Lung (tissue), 12 donors: Measurements from ENCODE around the gene FATE1. TPM values are rescaled to one million over a fixed set of nuclear protein-coding genes. Genes with fewer than 3 reads are reported as not detected.

Experiments used
- ATAC-seq: fragments of 200-7000 bp; cut with Tn5 transposase; one replicate; pipeline ENCODE4 v1.9.1; 2020; ENCODE audit warnings: moderate number of reproducible peaks; ENCODE audit not compliant: insufficient read depth, low FRiP score
- DNase-seq, 3 donors: peaks; one replicate each; pipeline ENCODE4 v3.0.0-alpha.2; 2013 to 2017
- H3K27ac ChIP-seq, 2 donors: one replicate each; pipeline ENCODE4 v1.5.1; 2013; ENCODE audit warnings: mild to moderate bottlenecking in 2 of 2, moderate library complexity in 2 of 2, control low read depth in 1 of 2, inconsistent platforms in 1 of 2, low read depth in 1 of 2, low read length in 1 of 2
- H3K27me3 ChIP-seq, 3 donors: one replicate each; pipeline ENCODE4 v1.5.1; 2013; ENCODE audit warnings: low read length in 2 of 3; ENCODE audit not compliant: control insufficient read depth in 3 of 3, insufficient read depth in 3 of 3
- H3K36me3 ChIP-seq, 4 donors: one replicate each; pipeline ENCODE4 v1.5.1; 2013; ENCODE audit warnings: low read length in 4 of 4, mild to moderate bottlenecking in 1 of 4, moderate library complexity in 1 of 4; ENCODE audit not compliant: control insufficient read depth in 4 of 4, insufficient read depth in 4 of 4
- H3K4me1 ChIP-seq, 5 donors: one replicate each; pipeline ENCODE4 v1.5.1; 2013; ENCODE audit warnings: low read length in 5 of 5, mild to moderate bottlenecking in 2 of 5, moderate library complexity in 1 of 5; ENCODE audit not compliant: control insufficient read depth in 5 of 5, insufficient read depth in 5 of 5
- H3K4me3 ChIP-seq: one replicate; pipeline ENCODE4 v1.5.1; 2013; ENCODE audit warnings: mild to moderate bottlenecking, control low read depth, moderate library complexity
- H3K9ac ChIP-seq, 2 donors: one replicate each; pipeline ENCODE4 v1.5.1; 2013; ENCODE audit warnings: low read length in 2 of 2, control low read depth in 1 of 2; ENCODE audit not compliant: insufficient read depth in 1 of 2
- H3K9me3 ChIP-seq, 4 donors: one replicate each; pipeline ENCODE4 v1.5.1; 2013; ENCODE audit warnings: low read length in 3 of 4, mild to moderate bottlenecking in 1 of 4, moderate library complexity in 1 of 4; ENCODE audit not compliant: control insufficient read depth in 4 of 4, insufficient read depth in 3 of 4
- CTCF ChIP-seq: IDR thresholded peaks from 2 replicates; pipeline ENCODE4 v1.5.1; 2012; ENCODE audit warnings: mild to moderate bottlenecking; ENCODE audit errors: control extremely low read depth, extremely low read depth
- WGBS, 2 donors: extraction: QIAGEN DNeasy Blood & Tissue Kit; methylation state at CpG; one replicate each; pipeline ENCODE4 v1.1.7; 2013; 5-methylcytosine and 5-hydroxymethylcytosine counted together
- polyA plus RNA-seq, 2 donors: library from polyadenylated mRNA; stranded (reverse); fragments of 200-250 nt; gene quantifications; one replicate each; pipeline ENCODE4 v1.2.1, GENCODE V29; 2013
- total RNA-seq, 2 donors: library from RNA; depleted of rRNA in 1 of 2; stranded (reverse); fragments of >200 nt in 1 of 2; gene quantifications; one replicate each; pipeline ENCODE4 v1.2.1, GENCODE V29; 2014 to 2021
- donor health status: control.
- donor health status: control.
- donor health status: Bipolar disorder and iron deficiency.
- donor health status: healthy.
- donor health status: DM: yes; HTN: yes; CAD: no.

The FATE1 gene
- total and polyA plus RNA-seq, 4 donors, result 0.05 to 1.0 (median 0.37) TPM; not detected in 1

- no peak for TF ChIP-seq CTCF
- no peak overlapping the region for H3K4me3 ChIP-seq
- H3K36me3 ChIP-seq, result no peaks in the 10 kb centered on the region
- no peak overlapping the region for H3K27ac ChIP-seq
- peaks cover 6 to 8% (median 6%) of the 10 kb centered on the region in 3 donors for H3K27me3 ChIP-seq
- 85 to 91% methylated on average over 5 to 6 of the region's 6 CpGs for WGBS, 2 donors
- ATAC-seq, result no peak
- no peak for DNase-seq
- H3K9ac ChIP-seq, result no peak overlapping the region
- no peaks in the 10 kb centered on the region for H3K9me3 ChIP-seq
- no peaks in the 10 kb centered on the region for H3K4me1 ChIP-seq
These were observed 23.0 kb upstream of the FATE1 start for GRCh38 chrX:151692825-151693224.

DNA sequence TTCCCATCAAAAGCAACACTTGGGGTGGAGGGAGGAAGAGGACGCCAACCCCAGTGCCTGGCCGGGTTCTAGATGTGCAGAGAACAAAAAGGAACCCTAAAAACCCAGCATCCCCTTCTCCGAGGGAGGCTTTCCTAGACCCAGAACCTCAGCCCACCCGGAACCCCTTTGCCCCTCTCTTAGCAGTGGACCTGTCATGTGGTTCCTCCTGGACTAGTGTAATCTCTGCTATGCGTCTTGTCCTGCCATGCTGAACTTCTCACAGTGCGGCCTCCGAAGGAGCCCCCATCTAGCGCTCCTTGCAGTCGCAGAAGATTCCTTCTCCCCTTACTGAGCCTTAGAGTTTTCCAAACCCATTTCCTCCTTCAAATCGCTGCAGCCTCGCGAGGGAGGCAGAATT is 21.7 kb upstream of the FATE1 start:
- WGBS, 2 donors, result 66 to 71% methylated on average over 12 of the region's 12 CpGs
- H3K4me3 ChIP-seq, result no peak overlapping the region

DNA sequence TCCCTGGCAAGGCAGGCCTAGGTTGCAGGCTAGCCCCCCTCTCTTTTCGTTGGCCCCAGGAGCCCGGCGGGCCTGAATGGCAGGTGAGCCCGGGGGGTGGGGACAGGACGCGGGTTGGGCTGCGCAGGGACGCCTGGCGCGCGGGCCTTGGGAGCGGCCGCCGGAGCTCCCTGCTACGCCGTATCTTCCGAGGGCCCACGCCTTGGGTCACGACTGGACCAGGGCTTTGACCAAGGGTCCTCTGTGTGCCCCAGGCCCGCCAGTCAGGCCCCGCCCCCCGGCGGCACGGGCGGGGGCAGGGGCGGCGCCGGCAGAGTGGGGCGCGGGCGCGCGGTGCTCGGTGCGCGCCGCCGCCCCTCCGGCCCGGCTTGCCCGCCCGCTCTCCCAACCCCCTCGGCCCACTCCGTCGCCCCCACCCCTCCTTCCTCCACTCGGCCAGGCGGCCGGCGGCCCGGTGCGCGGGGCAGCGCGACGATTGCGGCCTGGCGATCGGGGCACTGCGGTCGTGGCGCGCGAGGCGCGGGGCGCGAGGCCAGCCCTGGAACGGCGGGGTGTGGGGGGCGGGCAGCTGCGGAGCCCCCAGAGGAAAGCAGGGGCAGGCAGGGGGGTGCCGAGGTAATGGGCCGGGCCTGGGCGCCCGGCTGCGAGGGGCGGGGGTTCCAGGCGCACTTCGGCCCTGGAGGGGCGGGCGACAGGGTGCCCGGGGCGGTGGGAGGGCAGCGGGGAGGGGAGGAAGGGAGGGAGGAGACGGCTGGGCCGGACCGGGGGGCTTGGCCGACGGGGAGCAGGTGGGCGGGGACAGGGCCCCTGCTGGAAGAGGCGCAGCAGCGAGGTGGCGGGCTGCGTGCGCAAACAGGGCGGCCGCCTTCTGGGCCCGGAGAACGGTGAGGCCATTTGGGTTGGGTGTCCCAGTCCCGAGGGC is 20.9 kb upstream of the FATE1 start, which contains the start of gene PRRG3:
PRRG3 (plus strand) TSS at position 798 of the 922 bp plus-strand sequence. CDS start 3,357 bp downstream, outside the sequence.
- Histone ChIP-seq H3K27me3 (peaks cover 6 to 8% (median 6%) of the 10 kb centered on the region in 3 donors), H3K4me1 (no peaks in the 10 kb centered on the region), H3K4me3 (no peak within 1 kb of the TSS), H3K36me3 (no peaks in the 10 kb centered on the region), H3K27ac (peak within 1 kb of the TSS in 1 of 2 donors; percentile 21), H3K9ac (no peak within 1 kb of the TSS), H3K9me3 (peaks cover 0 to 3% (median 0%) of the 10 kb centered on the region in 4 donors)
- ATAC-seq (no peak), DNase-seq (peak in 2 of 3 donors; percentile 30 to 44)
- no peak for TF ChIP-seq CTCF
- WGBS, 2 donors, result 2 to 34% methylated on average over 31 to 100 of the region's 100 CpGs

More for the DNA sequence above, 21.7 kb upstream of the FATE1 start:
- Histone ChIP-seq H3K36me3 (no peaks in the 10 kb centered on the region), H3K9me3 (peaks cover 0 to 2% (median 0%) of the 10 kb centered on the region in 4 donors), H3K27ac (no peak overlapping the region), H3K4me1 (no peaks in the 10 kb centered on the region), H3K9ac (no peak overlapping the region), H3K27me3 (peaks cover 6 to 8% (median 6%) of the 10 kb centered on the region in 3 donors)
- TF ChIP-seq CTCF, result no peak
- ATAC-seq (no peak), DNase-seq (no peak)
